Left renal pelvis (tissue), 4 donors: ENCODE data around the gene TNRC18. TPM values are rescaled to one million over a fixed set of nuclear protein-coding genes. Genes with fewer than 3 reads are reported as not detected.

ENCODE experiments used
- DNase-seq, 4 donors: peaks; one replicate each; pipeline ENCODE4 v3.0.0-alpha.2; 2013; ENCODE audit warnings: low read depth in 4 of 4, low spot score in 3 of 4
- polyA plus RNA-seq, 4 donors: library from polyadenylated mRNA; unstranded; fragments of 120-200 nt; gene quantifications; one replicate each; pipeline ENCODE4 v1.2.1, GENCODE V29; 2013; ENCODE audit not compliant: insufficient read length in 4 of 4

The TNRC18 gene
- polyA plus RNA-seq, 4 donors, result 80.0 to 142 (median 103) TPM

- DNase-seq, result peak in 2 of 4 donors; percentile 27 to 41
These were observed 27.1 kb upstream of the TNRC18 start for GRCh38 chr7:5450549-5451327.

- no peak for DNase-seq
These were observed 24.9 kb upstream of the TNRC18 start for GRCh38 chr7:5448378-5449037.

GRCh38 chr7:5445981-5446594, 22.5 kb upstream of the TNRC18 start:
- no peak for DNase-seq

- DNase-seq, result no peak
These were observed 20.0 kb upstream of the TNRC18 start for GRCh38 chr7:5443678-5444077.

GRCh38 chr7:5442757-5443305, 19.2 kb upstream of the TNRC18 start:
- DNase-seq, result no peak

- DNase-seq, result no peak
These were observed 18.3 kb upstream of the TNRC18 start for GRCh38 chr7:5441840-5442503.

- no peak for DNase-seq
These were observed 16.2 kb upstream of the TNRC18 start for GRCh38 chr7:5439572-5440496.

- DNase-seq, result no peak
These were observed 15.6 kb upstream of the TNRC18 start for GRCh38 chr7:5439209-5439571.

- DNase-seq, result no peak
These were observed 14.4 kb upstream of the TNRC18 start for GRCh38 chr7:5437987-5438386.

GRCh38 chr7:5437348-5437892, 13.8 kb upstream of the TNRC18 start:
- no peak for DNase-seq

GRCh38 chr7:5436003-5436678, 12.5 kb upstream of the TNRC18 start:
- DNase-seq, result no peak

- no peak for DNase-seq
These were observed 11.8 kb upstream of the TNRC18 start for GRCh38 chr7:5435291-5436002.

- DNase-seq, result no peak
These were observed 9.5 kb upstream of the TNRC18 start for GRCh38 chr7:5433181-5433580.

GRCh38 chr7:5432691-5433090, 9.1 kb upstream of the TNRC18 start:
- DNase-seq, result no peak

GRCh38 chr7:5431560-5432015, 8.0 kb upstream of the TNRC18 start:
- DNase-seq, result no peak

- DNase-seq, result no peak
These were observed 6.9 kb upstream of the TNRC18 start for GRCh38 chr7:5430612-5430947.

- no peak for DNase-seq
These were observed 6.4 kb upstream of the TNRC18 start for GRCh38 chr7:5429857-5430611.
